Nucleus accumbens (tissue), 56 donors: Measurements from ENCODE around the gene NR6A1.

ENCODE experiments used
- DNase-seq, 56 donors: peaks; one replicate each; lab custom pipeline; 2025; lab: John Stamatoyannopoulos, UW

NR6A1 gene

GRCh38 chr9:124498499-124499146, 272.5 kb downstream of the NR6A1 start:
- DNase-seq: no peak

DNA sequence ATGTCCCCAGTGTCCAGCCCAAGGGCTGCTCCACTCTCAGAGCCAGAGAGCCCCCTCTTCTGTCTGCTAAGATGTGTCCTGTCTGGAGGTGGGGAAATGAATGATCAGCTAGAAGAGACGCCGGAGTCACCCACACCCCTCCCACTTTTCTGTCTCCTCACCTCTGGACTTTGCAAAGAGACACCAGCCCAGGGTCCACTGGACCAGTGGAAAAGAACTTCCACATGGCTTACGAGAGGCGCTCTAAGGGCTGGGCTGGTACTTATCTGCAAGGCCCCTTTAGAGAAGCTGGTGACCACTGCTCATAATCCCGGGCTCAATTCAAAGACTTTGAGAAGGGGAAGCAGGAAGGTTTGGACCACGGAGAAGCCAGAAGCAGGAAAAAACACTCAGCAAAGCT, 273.1 kb downstream of the NR6A1 start:
- no peak for DNase-seq

GRCh38 chr9:124497441-124497840, 273.7 kb downstream of the NR6A1 start:
- DNase-seq: no peak

DNA sequence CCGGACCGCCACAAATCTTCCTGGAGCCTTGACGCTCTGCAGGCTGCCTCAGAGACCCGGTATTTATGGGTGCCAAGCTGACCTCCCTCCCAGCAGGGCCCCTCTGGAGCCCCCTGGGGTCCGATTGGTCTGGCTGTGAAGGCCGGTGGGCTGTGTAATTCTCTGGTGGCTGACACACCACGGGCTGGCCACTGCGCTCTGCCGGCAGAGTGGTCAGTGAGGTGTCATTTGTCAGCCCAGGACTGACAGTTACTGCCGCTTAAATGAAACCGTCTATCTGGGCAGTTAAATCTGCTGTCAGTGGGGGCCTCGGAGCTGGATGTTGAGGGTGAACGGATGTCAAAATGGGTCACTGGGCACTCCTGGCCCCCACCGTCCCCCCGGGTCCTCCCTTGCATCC, 274.6 kb downstream of the NR6A1 start:
- no peak for DNase-seq

GRCh38 chr9:124496075-124496449, 275.0 kb downstream of the NR6A1 start:
- DNase-seq: no peak

- no peak for DNase-seq
Observed at GRCh38 chr9:124495126-124496074, 275.7 kb downstream of the NR6A1 start.

- no peak for DNase-seq
Observed at GRCh38 chr9:124493794-124494479, 277.2 kb downstream of the NR6A1 start.

DNA sequence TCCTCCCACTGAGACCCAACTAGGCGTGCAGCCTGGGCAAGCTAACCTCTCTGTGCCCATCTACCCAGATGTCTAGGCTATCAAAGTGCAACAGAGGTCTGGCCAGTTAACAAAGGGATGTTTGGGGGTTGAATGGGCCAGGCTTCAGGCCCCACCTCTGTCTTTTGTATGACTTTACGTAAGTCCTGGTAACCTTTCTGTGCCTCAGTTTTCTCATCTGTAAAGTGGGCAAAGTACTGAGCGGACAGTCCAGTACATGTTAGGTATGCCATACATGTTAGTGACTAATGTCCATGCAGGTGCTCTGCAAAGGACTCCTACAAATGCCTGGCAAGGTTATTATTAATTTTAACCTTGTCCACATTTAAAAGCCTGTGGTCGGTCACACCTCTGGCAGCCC, 277.9 kb downstream of the NR6A1 start:
- no peak for DNase-seq

DNA sequence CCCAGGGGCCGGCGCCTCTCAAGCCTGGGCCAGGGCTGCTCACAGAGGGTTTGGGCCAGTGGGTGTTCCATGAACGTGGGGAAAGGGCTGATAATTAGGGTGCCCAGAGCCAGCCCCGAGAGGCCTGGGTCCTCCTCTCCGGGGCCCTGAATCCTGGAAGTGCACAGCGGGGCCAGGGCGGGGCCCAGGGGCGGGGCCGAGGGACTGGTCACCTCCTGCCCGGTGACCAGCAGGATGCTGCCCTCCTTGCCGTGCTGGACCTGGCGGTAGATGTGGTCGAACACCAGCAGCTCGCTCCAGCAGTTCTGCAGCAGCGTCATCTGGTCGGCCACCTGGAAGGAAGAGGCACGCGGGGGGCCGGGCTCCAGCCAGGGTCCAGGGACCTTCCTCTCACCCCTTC, 278.3 kb downstream of the NR6A1 start:
- DNase-seq: no peak

DNA sequence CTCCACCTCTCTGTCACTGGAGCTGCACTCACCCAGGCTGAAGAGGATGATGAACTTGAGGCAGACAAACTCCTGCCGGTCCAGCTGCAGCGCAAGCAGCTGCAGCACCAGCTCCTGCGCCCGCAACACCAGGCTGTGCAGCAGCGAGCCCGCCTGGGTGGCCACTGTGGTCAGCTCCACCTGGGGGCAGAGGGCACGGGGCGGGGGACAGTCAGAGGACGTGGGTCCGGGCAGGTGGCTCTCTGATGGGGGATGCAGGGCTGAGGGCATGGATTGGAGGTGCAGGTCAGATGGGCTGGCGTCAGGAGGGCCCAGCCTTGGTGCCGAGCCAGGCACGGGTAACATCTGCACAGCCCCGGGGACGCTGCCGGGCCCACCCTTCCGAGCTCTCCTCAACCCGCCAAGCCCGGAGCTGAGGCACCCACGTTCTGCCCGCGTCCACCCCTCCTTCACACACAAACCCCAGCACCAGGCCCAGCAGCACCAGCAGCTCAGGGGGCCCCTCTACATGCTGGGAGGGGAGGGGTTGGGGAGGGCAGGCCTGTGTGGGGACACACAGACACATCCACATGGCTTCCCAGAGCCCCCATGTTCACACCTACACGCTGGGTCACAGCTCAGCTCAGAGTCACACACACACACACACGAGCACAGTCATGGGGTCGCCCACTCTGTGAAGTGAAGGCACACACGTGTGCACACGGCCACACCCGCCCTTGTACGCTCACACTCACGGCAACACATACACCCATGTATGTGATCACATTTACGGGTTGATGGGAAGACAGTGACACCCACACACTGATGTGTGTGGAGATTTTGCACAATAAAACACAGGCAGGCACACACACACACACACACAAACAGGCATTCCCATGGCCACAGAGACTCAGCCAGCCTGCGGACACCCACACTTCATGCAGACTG, 279.8 kb downstream of the NR6A1 start:
- DNase-seq: no peak

DNA sequence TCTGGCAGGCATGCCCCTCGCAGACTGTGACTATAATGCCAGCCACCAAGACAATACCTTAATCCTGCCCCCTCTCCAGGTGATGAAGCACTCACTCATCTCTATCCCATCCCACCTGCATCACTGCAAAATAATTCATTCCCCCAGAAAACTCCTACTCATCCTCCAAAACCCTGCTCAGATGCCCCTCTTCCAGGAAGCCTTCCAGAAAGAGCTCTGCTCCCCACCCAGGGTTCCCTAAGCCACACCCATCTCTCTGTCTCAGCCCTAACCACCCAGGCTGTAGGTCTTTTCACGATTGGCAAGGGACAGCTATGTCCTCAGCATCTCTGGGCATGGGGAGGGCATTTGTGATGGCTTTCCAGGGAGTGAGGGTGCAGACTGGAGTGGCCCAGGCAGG, 281.1 kb downstream of the NR6A1 start:
- no peak for DNase-seq

GRCh38 chr9:124489222-124489621, 281.9 kb downstream of the NR6A1 start:
- no peak for DNase-seq

GRCh38 chr9:124488641-124489210, 282.4 kb downstream of the NR6A1 start:
- no peak for DNase-seq

DNA sequence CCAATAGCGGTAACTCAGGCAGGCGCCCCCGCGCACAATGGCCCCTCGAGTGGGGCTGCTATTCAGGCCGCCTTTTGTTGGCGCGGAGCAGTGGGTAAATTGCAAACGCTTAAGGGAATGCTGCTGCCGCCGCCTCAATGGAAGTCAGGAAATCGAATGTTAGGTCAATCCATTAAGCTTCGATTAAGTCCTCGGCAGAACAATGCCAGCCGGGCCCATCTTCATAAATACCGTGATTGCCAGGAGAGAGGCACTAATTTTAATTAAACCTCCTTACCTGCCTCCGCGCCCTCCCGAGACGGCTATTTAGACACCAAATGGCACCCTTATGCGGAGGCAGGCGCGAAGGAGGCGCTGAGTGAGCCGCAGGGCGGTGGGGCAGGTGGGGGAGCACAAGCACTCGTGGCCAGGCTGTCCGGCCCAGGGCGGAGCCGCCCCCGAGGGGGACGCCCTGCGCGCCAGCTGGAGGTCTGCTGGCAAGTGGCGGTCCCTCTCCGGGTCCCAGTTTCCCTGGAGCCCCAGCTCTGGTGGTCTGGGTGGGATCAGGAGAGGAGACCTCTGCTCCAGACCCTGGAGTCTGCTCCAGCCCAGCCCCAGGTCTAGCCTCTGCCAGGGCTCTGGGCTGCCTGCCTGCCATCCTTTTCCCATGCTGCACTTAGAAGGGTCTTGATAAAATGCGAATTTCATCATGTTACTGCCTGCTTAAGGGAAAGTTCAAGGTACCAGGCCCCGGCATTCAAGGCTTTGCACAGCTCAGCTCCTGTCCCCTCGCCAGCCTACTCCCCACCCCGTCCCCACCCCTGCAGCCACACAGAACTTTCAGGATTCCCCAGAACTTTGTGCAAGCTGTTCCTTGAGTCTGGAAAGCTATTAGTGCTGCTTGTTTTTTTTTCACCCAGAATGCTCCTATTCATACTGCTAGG, 283.6 kb downstream of the NR6A1 start:
- DNase-seq: no peak

- DNase-seq: no peak
Observed at GRCh38 chr9:124486778-124487259, 284.3 kb downstream of the NR6A1 start.

DNA sequence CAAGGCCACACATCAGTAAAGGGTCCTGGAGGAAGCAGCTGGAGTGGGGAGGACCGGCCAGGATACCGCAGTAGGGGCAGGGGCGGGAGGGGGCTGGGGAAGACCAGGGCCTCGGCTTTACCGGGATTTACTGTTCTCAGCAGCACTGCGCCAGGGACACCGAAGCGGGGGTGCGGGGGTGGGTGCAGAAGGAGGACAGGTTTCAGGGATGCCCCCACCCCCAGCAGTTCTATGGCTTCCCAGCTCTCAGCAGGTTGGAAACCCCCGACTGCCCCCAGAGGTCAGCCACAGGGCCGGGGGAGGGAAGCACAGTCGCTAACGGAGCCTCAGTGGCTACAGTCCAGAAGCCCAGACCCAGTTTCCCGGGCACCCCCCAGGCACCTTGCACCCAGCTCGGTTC, 285.2 kb downstream of the NR6A1 start:
- no peak for DNase-seq

DNA sequence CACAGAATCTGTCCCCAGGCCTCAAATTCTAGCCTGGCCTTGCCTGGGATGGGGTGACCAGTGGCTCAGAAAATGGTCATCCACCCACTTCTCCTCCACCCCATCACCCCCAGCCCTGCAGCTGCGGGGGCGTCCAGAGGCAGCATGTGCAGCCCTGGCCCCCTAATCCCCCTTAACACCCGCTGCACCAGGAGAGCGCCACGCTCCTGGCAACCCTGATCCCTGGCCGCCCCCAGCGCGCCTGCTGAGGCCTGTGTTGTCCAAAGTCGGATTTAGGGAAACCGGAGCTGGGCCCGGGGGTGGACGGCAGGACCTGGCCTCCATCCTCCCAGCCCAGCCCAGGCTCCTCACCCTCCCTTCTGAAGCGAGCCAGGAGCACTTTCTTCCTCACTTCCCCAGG, 285.9 kb downstream of the NR6A1 start:
- DNase-seq: no peak

GRCh38 chr9:124483481-124483880, 287.6 kb downstream of the NR6A1 start:
- no peak for DNase-seq
